Inflammatory macrophage treated with lipopolysaccharide for 1 hour (primary cell): ENCODE measurements around the gene AKR1B1.

Experiments
- DNase-seq, 2 donors: peaks; one replicate each; pipeline ENCODE4 v3.0.0-alpha.2; 2020 to 2022

Gene AKR1B1

GRCh38 chr7:134443396-134444070, 15.4 kb downstream of the AKR1B1 start:
- DNase-seq = no peak

DNA sequence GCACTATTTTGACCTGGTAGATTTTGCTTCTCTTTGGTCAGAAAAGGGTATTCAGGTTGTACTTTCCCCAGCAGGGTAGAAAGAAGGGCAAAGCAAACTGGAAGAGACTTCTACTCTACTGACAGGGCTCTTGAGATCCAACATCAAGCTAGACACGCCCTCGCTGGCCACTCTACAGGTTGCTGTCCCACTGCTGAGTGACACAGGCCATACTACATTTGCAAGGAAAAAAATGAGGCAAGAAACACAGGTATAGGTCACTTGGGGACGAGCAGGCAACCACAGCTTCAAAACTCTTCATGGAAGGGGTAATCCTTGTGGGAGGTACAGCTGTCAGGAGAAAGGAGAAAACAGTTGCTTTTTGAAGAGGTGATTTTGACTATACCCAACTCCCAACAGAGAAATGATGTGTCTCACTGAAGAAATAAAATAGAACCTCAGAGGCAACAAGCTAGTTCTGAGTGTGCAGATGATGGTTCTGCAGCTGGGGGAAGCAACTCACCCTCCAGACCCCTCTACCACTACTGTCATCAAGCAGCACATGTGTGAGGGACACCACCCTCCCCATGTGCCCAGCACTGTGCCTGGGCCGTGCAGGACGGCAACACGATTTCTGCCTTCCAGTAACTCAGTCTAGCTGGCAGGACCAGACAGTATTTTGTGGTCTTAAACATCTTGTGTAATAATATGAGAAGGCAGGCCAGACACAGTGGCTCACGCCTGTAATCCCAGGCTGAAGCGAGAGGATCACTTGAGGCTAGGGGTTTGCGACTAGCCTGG, 16.3 kb downstream of the AKR1B1 start:
- no peak for DNase-seq

DNA sequence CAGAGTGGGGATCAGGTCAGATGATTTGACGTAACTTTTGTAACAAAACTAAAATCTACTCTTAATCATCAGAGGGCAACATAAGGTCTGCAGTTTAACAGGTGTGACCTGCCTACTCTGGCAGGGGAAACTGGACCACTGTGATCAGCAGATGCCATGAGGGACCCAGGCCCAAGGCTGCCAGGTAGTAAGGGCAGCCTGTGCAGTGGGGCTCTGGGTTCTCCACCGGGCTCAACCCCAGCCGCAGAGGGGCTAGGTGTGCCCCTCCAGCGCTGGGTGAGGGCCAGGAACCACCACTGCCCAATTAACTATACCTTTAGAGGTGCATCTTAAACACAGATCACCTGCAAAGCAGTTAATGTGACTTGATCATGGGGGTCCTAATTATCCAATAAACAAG, 17.6 kb downstream of the AKR1B1 start:
- no peak for DNase-seq

DNA sequence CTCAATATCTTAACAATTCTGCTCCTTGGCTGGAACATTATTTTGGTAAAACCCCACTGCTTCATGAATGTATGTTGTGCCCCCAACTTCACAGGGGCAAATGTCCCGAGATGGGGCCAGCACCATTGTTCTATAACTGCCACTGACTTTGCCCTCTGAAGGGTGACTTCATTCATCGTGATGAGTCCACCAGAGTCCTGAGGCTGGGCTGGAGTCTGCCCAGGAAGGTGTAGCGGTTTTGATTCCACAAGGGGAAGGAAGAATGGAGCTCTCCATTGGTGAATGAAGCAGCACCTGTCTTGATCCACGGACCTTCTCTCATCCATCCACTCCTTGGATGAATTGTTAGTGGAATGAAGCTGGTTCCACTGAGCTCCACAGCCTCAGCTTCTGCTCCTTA, 18.4 kb downstream of the AKR1B1 start:
- DNase-seq = no peak

DNA sequence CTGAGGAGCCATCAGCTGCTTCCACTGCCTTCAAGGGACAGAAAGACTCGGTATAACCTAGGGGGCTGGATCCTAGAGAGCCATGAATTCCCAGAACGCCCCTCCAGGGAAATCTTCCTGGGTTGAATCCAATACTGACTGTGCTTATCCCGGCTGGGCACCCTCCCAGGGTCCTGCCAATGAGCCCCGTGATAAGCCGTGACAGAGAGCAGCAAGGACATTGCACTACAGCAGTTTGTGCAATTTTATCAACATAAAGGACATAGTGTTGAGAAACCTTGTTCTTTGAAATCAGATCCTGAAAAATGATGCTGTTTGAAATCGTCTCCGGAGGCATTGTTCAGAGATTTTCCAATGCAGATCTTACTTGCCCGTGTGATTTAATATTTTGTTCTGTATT, 18.8 kb downstream of the AKR1B1 start:
- no peak for DNase-seq

GRCh38 chr7:134438946-134439345, 20.0 kb downstream of the AKR1B1 start:
- DNase-seq = no peak

DNA sequence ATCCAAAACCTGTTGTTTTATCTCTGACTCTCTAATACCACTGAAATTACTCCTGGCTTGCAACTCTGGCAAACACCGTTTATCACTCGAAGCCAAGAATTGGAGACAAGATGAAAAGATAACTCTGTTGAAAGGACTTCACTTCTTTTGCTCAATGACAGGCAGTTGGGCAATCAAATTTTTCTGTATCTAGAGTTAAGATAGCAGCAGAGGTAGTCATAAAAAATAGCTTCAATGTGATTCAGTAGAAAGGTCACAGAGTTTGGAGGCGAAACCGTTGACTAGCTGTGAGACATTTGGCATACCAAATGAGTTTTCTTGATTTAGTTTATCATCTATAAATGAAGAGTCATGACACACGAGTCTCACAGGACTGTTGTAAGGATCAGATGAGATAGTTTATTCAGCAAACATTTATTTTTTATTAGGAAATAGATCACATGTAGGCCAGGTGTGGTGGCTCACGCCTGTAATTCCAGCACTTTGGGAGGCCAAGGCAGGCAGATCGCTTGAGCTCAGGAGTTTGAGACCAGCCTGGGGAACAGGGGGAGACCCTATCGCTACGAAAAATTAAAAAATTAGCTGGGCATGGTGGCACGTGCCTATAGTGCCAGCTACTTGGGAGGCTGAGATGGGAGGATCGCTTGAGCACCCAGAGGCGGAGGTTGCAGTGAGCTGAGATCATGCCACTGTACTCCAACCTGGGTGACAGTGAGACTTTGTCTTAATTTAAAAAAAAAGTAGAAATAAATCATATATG, 23.6 kb downstream of the AKR1B1 start:
- DNase-seq = no peak

GRCh38 chr7:134434701-134435100, 24.2 kb downstream of the AKR1B1 start:
- no peak for DNase-seq

DNA sequence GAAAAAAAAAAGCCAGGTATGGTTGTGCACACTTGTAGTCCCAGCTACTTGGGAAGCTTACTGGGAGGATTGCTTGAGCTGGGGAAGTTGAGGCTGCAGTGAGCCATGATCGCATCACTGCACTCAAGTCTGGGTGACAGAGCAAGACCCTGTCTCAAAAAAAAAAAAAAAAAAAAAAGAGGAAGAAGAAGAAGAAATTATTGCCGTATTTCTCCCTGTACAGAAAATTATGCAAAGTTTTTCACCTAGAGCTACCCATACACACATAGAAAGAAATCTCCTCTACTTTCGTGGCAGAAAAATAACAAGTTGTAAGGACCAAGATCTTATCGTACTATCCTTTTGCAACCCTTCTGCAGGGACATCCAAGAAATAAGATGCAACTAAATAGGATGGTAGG, 25.5 kb downstream of the AKR1B1 start:
- DNase-seq = no peak

GRCh38 chr7:134432296-134433152, 26.4 kb downstream of the AKR1B1 start:
- peak; percentile 81 to 92 for DNase-seq

DNA sequence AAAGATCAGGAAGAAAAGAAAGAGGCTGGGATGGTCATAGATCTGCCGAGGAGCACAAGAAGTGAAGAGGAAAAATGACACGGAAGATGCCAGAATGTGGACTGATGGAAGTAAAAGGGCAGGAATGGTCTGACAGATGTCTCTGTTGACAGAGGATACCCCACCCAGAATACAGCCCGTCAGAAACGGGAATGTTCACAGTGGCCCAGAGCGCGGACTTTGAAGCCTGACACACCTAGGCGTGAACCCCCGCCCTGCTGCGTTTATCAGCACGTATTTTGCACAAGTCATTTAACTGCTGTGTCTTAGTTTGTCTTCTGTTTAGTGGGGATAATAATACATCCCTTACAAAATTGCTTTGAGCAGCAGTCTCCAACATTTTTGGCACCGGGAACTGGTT, 27.1 kb downstream of the AKR1B1 start:
- DNase-seq = no peak

GRCh38 chr7:134429481-134429880, 29.4 kb downstream of the AKR1B1 start:
- DNase-seq = no peak

GRCh38 chr7:134428942-134429341, 30.0 kb downstream of the AKR1B1 start:
- DNase-seq = no peak

DNA sequence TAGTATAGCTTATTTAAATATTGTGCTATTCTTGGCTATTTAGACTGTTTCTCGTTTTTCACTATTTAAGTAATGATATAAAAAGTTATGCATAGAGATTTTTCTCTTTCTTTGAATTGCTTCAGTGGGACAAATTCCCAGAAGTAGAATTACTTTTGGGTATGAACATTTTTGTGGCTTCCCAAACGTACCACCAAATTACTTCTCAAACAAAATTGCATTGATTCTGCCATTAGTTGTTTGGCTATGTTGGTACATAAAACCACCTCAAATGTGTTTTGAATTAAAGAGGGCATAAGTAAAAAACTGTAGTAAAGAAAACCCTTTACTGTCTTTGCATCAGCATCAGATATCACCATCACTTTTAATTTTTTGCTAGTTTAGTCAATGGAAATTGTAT, 31.0 kb downstream of the AKR1B1 start:
- DNase-seq = no peak

DNA sequence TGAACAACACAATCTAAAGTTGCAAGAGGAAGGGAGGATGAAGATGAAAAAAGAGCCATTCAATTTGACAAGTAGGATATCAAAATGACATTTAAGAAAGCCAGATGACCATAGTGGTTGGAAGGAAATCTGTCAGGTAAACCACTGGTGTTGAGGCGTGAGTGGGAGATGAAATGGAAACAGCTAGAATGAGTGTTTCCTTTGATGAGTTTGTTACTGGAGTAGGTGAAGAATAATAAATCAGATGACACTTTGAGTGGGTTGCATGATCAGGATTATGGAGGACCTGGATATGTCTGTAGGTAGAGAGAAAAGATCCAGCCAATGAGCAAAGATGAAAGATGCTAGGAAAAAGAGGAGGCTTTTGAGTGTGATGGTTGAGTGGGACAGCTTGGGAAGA, 33.1 kb downstream of the AKR1B1 start:
- DNase-seq = no peak

DNA sequence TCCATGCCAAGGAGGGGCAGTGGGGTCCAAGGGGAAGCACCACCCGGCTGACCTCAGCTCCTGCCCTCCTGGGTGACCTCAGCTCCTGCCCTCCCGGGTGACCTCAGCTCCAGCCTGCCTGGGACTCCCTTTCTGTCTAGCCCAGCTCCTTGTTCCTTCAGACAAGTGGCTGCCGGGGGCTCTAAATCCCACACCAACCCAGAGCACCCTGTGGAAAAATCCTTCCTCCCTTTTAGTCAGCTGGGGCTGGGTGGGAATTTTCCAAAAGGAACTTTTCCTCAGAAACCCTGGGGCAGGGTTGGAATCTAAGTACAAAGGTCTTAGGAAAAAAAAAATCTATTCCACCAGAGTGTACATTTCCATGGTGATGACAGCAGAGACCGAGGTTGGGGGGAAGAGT, 36.3 kb downstream of the AKR1B1 start:
- DNase-seq = no peak

GRCh38 chr7:134422008-134422407, 36.9 kb downstream of the AKR1B1 start:
- no peak for DNase-seq

GRCh38 chr7:134420424-134421125, 38.3 kb downstream of the AKR1B1 start:
- peak; percentile 18 to 38 for DNase-seq

GRCh38 chr7:134419875-134420274, 39.0 kb downstream of the AKR1B1 start:
- DNase-seq = no peak

- no peak for DNase-seq
These were observed 39.8 kb downstream of the AKR1B1 start for GRCh38 chr7:134419085-134419484.

DNA sequence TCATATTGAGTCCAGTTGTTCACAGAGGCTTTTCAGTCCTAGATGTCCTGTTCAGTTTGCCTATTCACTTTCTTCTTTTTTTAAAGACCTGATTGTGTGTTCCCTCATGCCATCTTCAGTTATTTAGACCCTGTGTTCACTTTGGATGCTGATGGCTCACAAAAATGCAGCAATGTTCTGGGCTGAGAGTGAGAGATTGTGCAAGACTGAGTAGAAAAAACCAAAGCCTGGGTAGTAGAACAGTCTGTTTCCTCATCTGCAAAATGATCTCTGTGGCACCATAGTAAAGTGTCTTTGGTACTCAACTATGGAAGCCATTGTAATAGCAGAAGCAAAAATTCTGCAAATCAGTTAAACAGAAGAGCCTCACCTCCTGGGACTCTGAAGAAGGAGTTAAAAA, 43.2 kb downstream of the AKR1B1 start:
- no peak for DNase-seq

DNA sequence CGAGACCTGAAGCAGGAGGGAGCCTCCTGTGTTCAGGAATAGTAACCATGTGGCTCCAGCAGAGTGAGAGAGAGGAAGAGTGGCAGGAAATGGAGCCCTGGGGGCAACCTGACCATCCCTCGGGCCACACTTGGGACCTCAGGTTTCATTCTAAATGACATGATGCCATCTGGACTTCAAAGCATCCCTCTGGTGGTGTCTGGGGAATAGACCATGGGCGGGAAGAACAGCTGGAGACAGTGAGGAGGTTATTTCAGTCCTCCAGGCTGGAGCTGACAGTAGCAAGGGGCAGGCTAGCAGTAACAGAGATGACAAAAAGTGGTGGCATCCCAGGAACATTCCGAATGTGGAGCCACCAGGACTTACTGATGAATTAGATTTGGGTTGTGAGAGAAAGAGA, 44.8 kb downstream of the AKR1B1 start:
- DNase-seq = no peak
